Measurements from ENCODE around the gene GOLGA6L7. TPM values are rescaled to one million over a fixed set of nuclear protein-coding genes. Genes with fewer than 3 reads are reported as not detected.
"Not testable (repeated sequence)": the region's sequence is repeated elsewhere in the genome, so short reads cannot be mapped to it uniquely, and the experiment has no call there.

GOLGA6L7 gene
- total and polyA plus RNA-seq, 2 of the 8 experiments (the other 6 are each of a cell fraction or from before 2014, with no cell fraction given) = not detected

GRCh38 chr15:28844147-28844546 lies 4.3 kb downstream of the GOLGA6L7 start:
- H3K4me3 ChIP-seq (ENCODE audit: extremely low read depth in 1 of 4, insufficient read depth in 2 of 4, low read depth in 3 of 4, low read length in 4 of 4); H3K23me2 ChIP-seq (ENCODE audit: low read depth, low read length); H3K14ac ChIP-seq (ENCODE audit: insufficient read length); H3K9ac ChIP-seq (replicated peaks in 1 of 4; ENCODE audit: extremely low read depth in 1 of 4, low read depth in 3 of 4, low read length in 3 of 4); H3K4ac ChIP-seq (replicated peaks; ENCODE audit: insufficient read length, low read depth, low read length); H2BK15ac ChIP-seq (ENCODE audit: low read length); H3K23ac ChIP-seq (ENCODE audit: insufficient read length); H2BK20ac ChIP-seq (ENCODE audit: low read length); H3K4me1 ChIP-seq (replicated peaks in 1 of 4; ENCODE audit: control insufficient read depth in 3 of 4, insufficient read depth in 4 of 4, low read length in 3 of 4); H3K27ac ChIP-seq (ENCODE audit: low read depth, low read length); FAIRE-seq; H4K20me1 ChIP-seq (replicated peaks in 1 of 2; ENCODE audit: control insufficient read depth in 1 of 2, insufficient read depth in 2 of 2, low read length in 2 of 2); H3K79me2 ChIP-seq (ENCODE audit: control insufficient read depth in 1 of 2, insufficient read depth in 2 of 2, low read length in 2 of 2); POLR2A ChIA-PET (ENCODE audit: partially characterized antibody); H3K36me3 ChIP-seq (ENCODE audit: control insufficient read depth in 2 of 4, insufficient read depth in 4 of 4, low read length in 3 of 4); DNase-seq (ENCODE audit: low read depth in 1 of 2, low spot score in 2 of 2); H2BK120ac ChIP-seq (replicated peaks; ENCODE audit: low read depth, low read length); H3K27me3 ChIP-seq (replicated peaks in 1 of 4; ENCODE audit: control insufficient read depth in 3 of 4, extremely low read depth in 1 of 4, insufficient read depth in 3 of 4, low read length in 3 of 4); H3K4me2 ChIP-seq (ENCODE audit: insufficient read depth in 1 of 2, low read depth in 2 of 2, low read length in 2 of 2); H4K5ac ChIP-seq (ENCODE audit: insufficient read length, low read depth, low read length); H2BK12ac ChIP-seq (ENCODE audit: low read depth, low read length); H2AFZ ChIP-seq (ENCODE audit: low read length); H4K8ac ChIP-seq (ENCODE audit: extremely low read depth, insufficient read depth, low read length); H3K18ac ChIP-seq (ENCODE audit: extremely low read depth, low read length); H3K79me1 ChIP-seq (ENCODE audit: low read depth, low read length); H3K56ac ChIP-seq (replicated peaks; ENCODE audit: insufficient read length, low read depth, low read length); H3K9me3 ChIP-seq (ENCODE audit: insufficient read depth in 2 of 2, low read depth in 1 of 2, low read length in 1 of 2); H4K91ac ChIP-seq (replicated peaks; ENCODE audit: insufficient read length, low read length); H2AK5ac ChIP-seq (ENCODE audit: low read depth, low read length); H2BK5ac ChIP-seq (ENCODE audit: low read depth, low read length): not testable (repeated sequence)
- CTCF ChIA-PET (ENCODE audit: partially characterized antibody) = interaction anchor here (0.5 kb wide), 1 partner anchor 19 kb away, joined by 3 read pairs; no protein-coding TSS in a partner anchor
- 80% methylated on average over 2 of the region's 14 CpGs; no CpG with 5 or more reads in 1 of the 2 experiments for WGBS, 2 experiments (ENCODE audit: extremely low coverage in 1 of 2, insufficient coverage in 1 of 2, insufficient read length in 1 of 2, insufficient replicate concordance in 2 of 2, low coverage in 1 of 2, low lambda C conversion rate in 2 of 2, missing lambda C conversion rate in 1 of 2)

GRCh38 chr15:28843520-28843919 lies 4.9 kb downstream of the GOLGA6L7 start:
- H3K79me2 ChIP-seq (ENCODE audit: control insufficient read depth in 1 of 2, insufficient read depth in 2 of 2, low read length in 2 of 2); H3K9ac ChIP-seq (replicated peaks in 1 of 4; ENCODE audit: extremely low read depth in 1 of 4, low read depth in 3 of 4, low read length in 3 of 4); FAIRE-seq; H3K56ac ChIP-seq (replicated peaks; ENCODE audit: insufficient read length, low read depth, low read length); H3K4ac ChIP-seq (replicated peaks; ENCODE audit: insufficient read length, low read depth, low read length); H3K79me1 ChIP-seq (ENCODE audit: low read depth, low read length); H2BK5ac ChIP-seq (ENCODE audit: low read depth, low read length); H3K27me3 ChIP-seq (replicated peaks in 1 of 4; ENCODE audit: control insufficient read depth in 3 of 4, extremely low read depth in 1 of 4, insufficient read depth in 3 of 4, low read length in 3 of 4); H3K27ac ChIP-seq (ENCODE audit: low read depth, low read length); H4K20me1 ChIP-seq (replicated peaks in 1 of 2; ENCODE audit: control insufficient read depth in 1 of 2, insufficient read depth in 2 of 2, low read length in 2 of 2); H3K23me2 ChIP-seq (ENCODE audit: low read depth, low read length); CTCF ChIA-PET (ENCODE audit: partially characterized antibody); H3K4me3 ChIP-seq (ENCODE audit: extremely low read depth in 1 of 4, insufficient read depth in 2 of 4, low read depth in 3 of 4, low read length in 4 of 4); H2BK15ac ChIP-seq (ENCODE audit: low read length); H2BK12ac ChIP-seq (ENCODE audit: low read depth, low read length); H3K4me2 ChIP-seq (ENCODE audit: insufficient read depth in 1 of 2, low read depth in 2 of 2, low read length in 2 of 2); H3K14ac ChIP-seq (ENCODE audit: insufficient read length); H3K9me3 ChIP-seq (ENCODE audit: insufficient read depth in 2 of 2, low read depth in 1 of 2, low read length in 1 of 2); H3K4me1 ChIP-seq (replicated peaks in 1 of 4; ENCODE audit: control insufficient read depth in 3 of 4, insufficient read depth in 4 of 4, low read length in 3 of 4); H2BK20ac ChIP-seq (ENCODE audit: low read length); H3K23ac ChIP-seq (ENCODE audit: insufficient read length); DNase-seq (ENCODE audit: low read depth in 1 of 2, low spot score in 2 of 2); H4K5ac ChIP-seq (ENCODE audit: insufficient read length, low read depth, low read length); H3K36me3 ChIP-seq (ENCODE audit: control insufficient read depth in 2 of 4, insufficient read depth in 4 of 4, low read length in 3 of 4); H4K8ac ChIP-seq (ENCODE audit: extremely low read depth, insufficient read depth, low read length); H2BK120ac ChIP-seq (replicated peaks; ENCODE audit: low read depth, low read length); H4K91ac ChIP-seq (replicated peaks; ENCODE audit: insufficient read length, low read length); POLR2A ChIA-PET (ENCODE audit: partially characterized antibody); H2AFZ ChIP-seq (ENCODE audit: low read length); H2AK5ac ChIP-seq (ENCODE audit: low read depth, low read length); H3K18ac ChIP-seq (ENCODE audit: extremely low read depth, low read length): not testable (repeated sequence)
- 93% methylated on average over 9 of the region's 12 CpGs; no CpG with 5 or more reads in 1 of the 2 experiments for WGBS, 2 experiments (ENCODE audit: extremely low coverage in 1 of 2, insufficient coverage in 1 of 2, insufficient read length in 1 of 2, insufficient replicate concordance in 2 of 2, low coverage in 1 of 2, low lambda C conversion rate in 2 of 2, missing lambda C conversion rate in 1 of 2)
